HG02798 (cell line): Measurements from ENCODE around the gene SLC24A1.
A peak's percentile ranks its signal among the peaks of the same experiment; 100 is the strongest.

ENCODE experiments used
- ATAC-seq: cut with Tn5 transposase; IDR thresholded peaks from one replicate; pipeline ENCODE4 v1.9.1; 2021; ENCODE audit warnings: mild to moderate bottlenecking; ENCODE audit not compliant: unreplicated experiment, poor library complexity

Gene SLC24A1

GRCh38 chr15:65621638-65622037, at the start of gene SLC24A1:
Gene SLC24A1 (plus strand): TSS chr15:65621938. CDS start chr15:65624081, 2,143 bp downstream.
- ATAC-seq = no peak

- ATAC-seq = no peak
Observed at GRCh38 chr15:65571971-65572370, 49.8 kb upstream of the SLC24A1 start.

- no peak for ATAC-seq
Observed at GRCh38 chr15:65576664-65577063, 45.1 kb upstream of the SLC24A1 start.

- no peak for ATAC-seq
Observed at GRCh38 chr15:65577129-65577996, 44.4 kb upstream of the SLC24A1 start.

- ATAC-seq = no peak
Observed at GRCh38 chr15:65578904-65579728, 42.6 kb upstream of the SLC24A1 start.

- no peak for ATAC-seq
Observed at GRCh38 chr15:65579762-65580161, 42.0 kb upstream of the SLC24A1 start.

- ATAC-seq = no peak
Observed at GRCh38 chr15:65580287-65580686, 41.5 kb upstream of the SLC24A1 start.

- no peak for ATAC-seq
Observed at GRCh38 chr15:65583701-65584100, 38.0 kb upstream of the SLC24A1 start.

- no peak for ATAC-seq
Observed at GRCh38 chr15:65584241-65584640, 37.5 kb upstream of the SLC24A1 start.

GRCh38 chr15:65587094-65587493, 34.6 kb upstream of the SLC24A1 start:
- ATAC-seq = no peak

GRCh38 chr15:65595960-65596359, 25.8 kb upstream of the SLC24A1 start:
- no peak for ATAC-seq

- no peak for ATAC-seq
Observed at GRCh38 chr15:65598468-65598867, 23.3 kb upstream of the SLC24A1 start.

- no peak for ATAC-seq
Observed at GRCh38 chr15:65599677-65600076, 22.1 kb upstream of the SLC24A1 start.

- no peak for ATAC-seq
Observed at GRCh38 chr15:65603134-65603533, 18.6 kb upstream of the SLC24A1 start.

GRCh38 chr15:65603559-65603958, 18.2 kb upstream of the SLC24A1 start:
- ATAC-seq = no peak

- ATAC-seq = peak; percentile 97
Observed at GRCh38 chr15:65610871-65611718, 10.6 kb upstream of the SLC24A1 start, which contains the start of gene INTS14. Gene INTS14 (minus strand): TSS chr15:65611131. CDS start chr15:65607380, 3,751 bp downstream.

- ATAC-seq = no peak
Observed at GRCh38 chr15:65611888-65612615, 9.7 kb upstream of the SLC24A1 start.

- no peak for ATAC-seq
Observed at GRCh38 chr15:65612616-65612946, 9.2 kb upstream of the SLC24A1 start.

- no peak for ATAC-seq
Observed at GRCh38 chr15:65612949-65613744, 8.6 kb upstream of the SLC24A1 start.
